BLaER1 treated with 17β-estradiol and CSF1 and Interleukin-3, amounts not matched to agents 10 nM and 100 nM (cell line): ENCODE measurements around the gene IPO5.
"Not testable (repeated sequence)": the region's sequence is repeated elsewhere in the genome, so short reads cannot be mapped to it uniquely, and the experiment has no call there.

ENCODE experiments used
- H3K27ac ChIP-seq, 11 experiments: shearing (Covaris generic); formaldehyde crosslinking; 2 replicates each; pipeline ENCODE4 v1.8.1; 2022
- H3K27me3 ChIP-seq, 11 experiments: shearing (Covaris generic); formaldehyde crosslinking; 2 replicates each; pipeline ENCODE4 v1.8.1; 2022
- H3K36me3 ChIP-seq, 11 experiments: shearing (Covaris generic); formaldehyde crosslinking; 2 replicates each; pipeline ENCODE4 v1.8.1; 2022
- H3K4me1 ChIP-seq, 10 experiments: shearing (Covaris generic); formaldehyde crosslinking; 2 replicates each; pipeline ENCODE4 v1.8.1; 2022
- H3K4me2 ChIP-seq, 11 experiments: shearing (Covaris generic); formaldehyde crosslinking; 2 replicates each; pipeline ENCODE4 v1.8.1; 2022
- H3K4me3 ChIP-seq, 10 experiments: shearing (Covaris generic); formaldehyde crosslinking; 2 replicates each; pipeline ENCODE4 v1.8.1; 2022
- H3K9ac ChIP-seq, 11 experiments: shearing (Covaris generic); formaldehyde crosslinking; 2 replicates each; pipeline ENCODE4 v1.8.1; 2022
- H3K9me3 ChIP-seq, 11 experiments: shearing (Covaris generic); formaldehyde crosslinking; replicated peaks in 1 of 11; 2 replicates each; pipeline ENCODE4 v1.8.1; 2022
- H4K20me1 ChIP-seq, 11 experiments: shearing (Covaris generic); formaldehyde crosslinking; 2 replicates each; pipeline ENCODE4 v1.8.1; 2022
- Cebpa-rat ChIP-seq, 11 experiments: shearing (Covaris generic); IDR thresholded peaks; 2 replicates each; pipeline ENCODE4 v1.8.1; 2022

IPO5 gene

GRCh38 chr13:98018293-98018692 lies 64.8 kb downstream of the IPO5 start:
- no peak overlapping the region for H3K4me3 ChIP-seq

GRCh38 chr13:98019186-98019585 lies 65.7 kb downstream of the IPO5 start:
- H3K4me3 ChIP-seq: no peak overlapping the region
- no peaks in the 10 kb centered on the region for H3K27me3 ChIP-seq
- peaks cover 0 to 9% (median 0%) of the 10 kb centered on the region in 11 experiments; a peak in 4 of 22 replicates for H4K20me1 ChIP-seq
- no peak overlapping the region for H3K9ac ChIP-seq
- no peak overlapping the region for H3K4me2 ChIP-seq
- peaks cover 87 to 100% (median 98%) of the 10 kb centered on the region in 11 experiments for H3K36me3 ChIP-seq
- no peak overlapping the region for H3K27ac ChIP-seq
- no peaks in the 10 kb centered on the region for H3K9me3 ChIP-seq
- TF ChIP-seq Cebpa-rat (IDR thresholded peaks at IDR 0.05): no peak
- peaks cover 0 to 10% (median 8%) of the 10 kb centered on the region in 10 experiments; a peak in 10 of 20 replicates for H3K4me1 ChIP-seq

More at GRCh38 chr13:98018293-98018692, 64.8 kb downstream of the IPO5 start:
- TF ChIP-seq Cebpa-rat (IDR thresholded peaks at IDR 0.05): no peak
- Histone ChIP-seq H3K27me3 (no peaks in the 10 kb centered on the region), H3K36me3 (peaks cover 88 to 100% (median 99%) of the 10 kb centered on the region in 11 experiments), H3K4me1 (peaks cover 0 to 15% (median 9%) of the 10 kb centered on the region in 10 experiments; a peak in 10 of 20 replicates), H3K4me2 (no peak overlapping the region), H3K9ac (no peak overlapping the region), H3K9me3 (no peaks in the 10 kb centered on the region), H3K27ac (no peak overlapping the region), H4K20me1 (peaks cover 0 to 9% (median 0%) of the 10 kb centered on the region in 11 experiments; a peak in 4 of 22 replicates)

- Histone ChIP-seq H3K4me1 (no peaks in the 10 kb centered on the region), H4K20me1 (peaks cover 0 to 9% (median 0%) of the 10 kb centered on the region in 11 experiments; a peak in 3 of 22 replicates), H3K36me3 (peaks cover 84 to 100% (median 94%) of the 10 kb centered on the region in 11 experiments), H3K9ac (no peak overlapping the region), H3K9me3 (no peaks in the 10 kb centered on the region), H3K27me3 (no peaks in the 10 kb centered on the region), H3K4me3 (no peak overlapping the region), H3K27ac (no peak overlapping the region), H3K4me2 (no peak overlapping the region)
- no peak for TF ChIP-seq Cebpa-rat (IDR thresholded peaks at IDR 0.05)
Observed at GRCh38 chr13:98020271-98020670, 66.8 kb downstream of the IPO5 start.

- no peak for TF ChIP-seq Cebpa-rat (IDR thresholded peaks at IDR 0.05)
- H3K27me3 ChIP-seq: no peaks in the 10 kb centered on the region
- no peak overlapping the region for H3K4me3 ChIP-seq
- peaks cover 0 to 9% (median 0%) of the 10 kb centered on the region in 11 experiments; a peak in 3 of 22 replicates for H4K20me1 ChIP-seq
- H3K4me2 ChIP-seq: no peak overlapping the region
- H3K27ac ChIP-seq: no peak overlapping the region
- H3K9ac ChIP-seq: no peak overlapping the region
- H3K4me1 ChIP-seq: no peaks in the 10 kb centered on the region
- peaks cover 68 to 100% (median 86%) of the 10 kb centered on the region in 11 experiments for H3K36me3 ChIP-seq
- no peaks in the 10 kb centered on the region for H3K9me3 ChIP-seq
Observed at GRCh38 chr13:98022210-98022609, 68.7 kb downstream of the IPO5 start.

GRCh38 chr13:98025480-98026025 lies 72.1 kb downstream of the IPO5 start:
- Histone ChIP-seq H3K4me3 (no peak overlapping the region), H3K4me2 (no peak overlapping the region), H3K9ac (no peak overlapping the region), H3K9me3 (no peaks in the 10 kb centered on the region), H3K27me3 (no peaks in the 10 kb centered on the region), H3K27ac (no peak overlapping the region), H4K20me1 (peaks cover 0 to 9% (median 0%) of the 10 kb centered on the region in 11 experiments; a peak in 3 of 22 replicates), H3K36me3 (peaks cover 34 to 69% (median 52%) of the 10 kb centered on the region in 11 experiments), H3K4me1 (peaks cover 0 to 5% (median 2%) of the 10 kb centered on the region in 10 experiments; a peak in 10 of 20 replicates)
- no peak for TF ChIP-seq Cebpa-rat (IDR thresholded peaks at IDR 0.05)

- peaks cover 0 to 13% (median 8%) of the 10 kb centered on the region in 10 experiments; a peak in 11 of 20 replicates for H3K4me1 ChIP-seq
- no peak overlapping the region for H3K27ac ChIP-seq
- no peak overlapping the region for H3K9ac ChIP-seq
- peaks cover 27 to 60% (median 43%) of the 10 kb centered on the region in 11 experiments for H3K36me3 ChIP-seq
- no peak overlapping the region for H3K4me3 ChIP-seq
- H3K27me3 ChIP-seq: no peaks in the 10 kb centered on the region
- TF ChIP-seq Cebpa-rat (IDR thresholded peaks at IDR 0.05): no peak
- peaks cover 0 to 9% (median 0%) of the 10 kb centered on the region in 11 experiments; a peak in 3 of 22 replicates for H4K20me1 ChIP-seq
- no peaks in the 10 kb centered on the region for H3K9me3 ChIP-seq
- no peak overlapping the region for H3K4me2 ChIP-seq
Observed at GRCh38 chr13:98026457-98026857, 73.0 kb downstream of the IPO5 start.

- no peaks in the 10 kb centered on the region for H4K20me1 ChIP-seq
- peaks cover 0 to 5% (median 0%) of the 10 kb centered on the region in 11 experiments; a peak in 1 of 22 replicates for H3K36me3 ChIP-seq
- no peaks in the 10 kb centered on the region for H3K27me3 ChIP-seq
- no peak overlapping the region for H3K27ac ChIP-seq
- peak overlapping the region in 2 of 11 experiments; percentile 8 to 50; a peak in 3 of 22 replicates for H3K4me2 ChIP-seq
- no peak overlapping the region for H3K9ac ChIP-seq
- no peaks in the 10 kb centered on the region for H3K9me3 ChIP-seq
- TF ChIP-seq Cebpa-rat (IDR thresholded peaks at IDR 0.05): peak in 4 of 11 experiments; percentile 21 to 73 (median 54); a peak in 4 of 22 replicates
- peaks cover 0 to 15% (median 10%) of the 10 kb centered on the region in 10 experiments; a peak in 14 of 20 replicates for H3K4me1 ChIP-seq
- no peak overlapping the region for H3K4me3 ChIP-seq
Observed at GRCh38 chr13:98032168-98032567, 78.7 kb downstream of the IPO5 start.

GRCh38 chr13:98033277-98034247 lies 80.1 kb downstream of the IPO5 start:
- no peak for TF ChIP-seq Cebpa-rat (IDR thresholded peaks at IDR 0.05)
- Histone ChIP-seq H3K9me3 (no peaks in the 10 kb centered on the region), H3K9ac (no peak overlapping the region), H3K27me3 (no peaks in the 10 kb centered on the region), H4K20me1 (no peaks in the 10 kb centered on the region), H3K4me2 (no peak overlapping the region), H3K4me1 (peaks cover 0 to 15% (median 10%) of the 10 kb centered on the region in 10 experiments; a peak in 14 of 20 replicates), H3K4me3 (no peak overlapping the region), H3K36me3 (no peaks in the 10 kb centered on the region), H3K27ac (no peak overlapping the region)

GRCh38 chr13:98035373-98035772 lies 81.9 kb downstream of the IPO5 start:
- H3K4me3 ChIP-seq: no peak overlapping the region
- peaks cover 0 to 13% (median 8%) of the 10 kb centered on the region in 10 experiments; a peak in 14 of 20 replicates for H3K4me1 ChIP-seq
- no peak overlapping the region for H3K4me2 ChIP-seq
- TF ChIP-seq Cebpa-rat (IDR thresholded peaks at IDR 0.05): no peak
- H3K9me3 ChIP-seq: no peaks in the 10 kb centered on the region
- H3K9ac ChIP-seq: no peak overlapping the region
- H3K36me3 ChIP-seq: no peaks in the 10 kb centered on the region
- H4K20me1 ChIP-seq: no peaks in the 10 kb centered on the region
- H3K27me3 ChIP-seq: no peaks in the 10 kb centered on the region
- no peak overlapping the region for H3K27ac ChIP-seq

GRCh38 chr13:98036564-98037302 lies 83.3 kb downstream of the IPO5 start:
- not testable (repeated sequence) for H3K9ac ChIP-seq, H3K36me3 ChIP-seq, H3K4me3 ChIP-seq, H3K9me3 ChIP-seq, H3K27me3 ChIP-seq, H3K27ac ChIP-seq, H4K20me1 ChIP-seq, H3K4me2 ChIP-seq, H3K4me1 ChIP-seq
